Kidney epithelial cell (primary cell): ENCODE results near the gene HSF2BP. TPM values are rescaled to one million over a fixed set of nuclear protein-coding genes. Genes with fewer than 3 reads are reported as not detected.
"Not testable (repeated sequence)": the region's sequence is repeated elsewhere in the genome, so short reads cannot be mapped to it uniquely, and the experiment has no call there.

Experiments used
- DNase-seq: peaks from one replicate; pipeline ENCODE4 v3.0.0-alpha.2; 2010; ENCODE audit warnings: low read depth
- H3K27me3 ChIP-seq: 2 replicates; pipeline ENCODE4 v1.6.0; 2011; ENCODE audit warnings: low read length; ENCODE audit not compliant: control insufficient read depth, insufficient read depth
- H3K36me3 ChIP-seq: 2 replicates; pipeline ENCODE4 v1.5.1; 2011; ENCODE audit warnings: low read length; ENCODE audit not compliant: control insufficient read depth, insufficient read depth
- H3K4me3 ChIP-seq: 2 replicates; pipeline ENCODE4 v1.5.1; 2011; ENCODE audit warnings: low read depth, mild to moderate bottlenecking, control low read depth, low read length
- total RNA-seq: library from RNA; depleted of rRNA; stranded (reverse); fragments of >200 nt; gene quantifications from 2 replicates; pipeline ENCODE4 v1.2.3, GENCODE V29; 2015

The HSF2BP gene
- total RNA-seq, 1 donor from 2014 or later: 3.5 TPM

GRCh38 chr21:43516295-43516847 lies 142.9 kb downstream of the HSF2BP start:
- H3K4me3 ChIP-seq, DNase-seq, H3K36me3 ChIP-seq, H3K27me3 ChIP-seq: not testable (repeated sequence)

DNA sequence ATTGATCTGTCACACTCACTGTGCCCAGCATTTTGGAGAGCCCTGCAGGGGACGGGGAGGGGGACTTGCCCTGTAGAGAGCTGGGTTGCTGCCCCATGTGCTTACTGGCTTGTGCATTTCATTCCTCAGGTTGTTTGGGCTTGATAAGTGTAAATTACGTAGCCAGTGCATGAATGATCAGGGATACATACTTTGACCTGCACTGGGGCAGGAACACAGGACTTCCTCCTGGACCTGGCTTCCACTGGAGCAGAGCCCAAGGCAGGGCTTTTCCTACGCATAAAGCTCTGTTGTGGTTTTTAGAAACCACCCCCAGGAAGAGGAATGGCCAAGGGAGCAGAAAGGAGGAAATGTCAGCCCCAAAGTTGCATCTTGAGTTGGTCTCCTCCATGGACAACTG lies 144.5 kb downstream of the HSF2BP start:
- H3K27me3 ChIP-seq, H3K36me3 ChIP-seq, DNase-seq: not testable (repeated sequence)

DNA sequence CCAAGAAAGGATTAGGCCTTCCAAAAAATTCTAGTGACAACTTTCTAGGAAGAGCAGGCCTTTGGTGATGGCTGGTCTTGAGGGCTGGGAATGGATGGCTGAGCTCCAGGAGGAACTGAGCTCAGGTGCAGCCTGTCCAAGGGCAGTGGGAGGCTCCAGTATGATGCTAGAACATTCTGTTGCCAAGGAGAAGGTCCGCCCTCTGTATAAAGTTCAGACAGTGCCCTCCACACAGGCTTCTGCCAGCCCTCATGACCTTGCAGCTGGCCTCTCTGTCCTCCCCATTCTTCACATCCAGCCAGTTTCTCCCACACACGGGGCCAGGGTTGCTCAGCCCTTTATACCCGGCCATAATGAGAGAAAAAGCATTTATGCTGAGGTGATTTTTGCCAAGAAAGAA lies 146.3 kb downstream of the HSF2BP start:
- not testable (repeated sequence) for H3K27me3 ChIP-seq, H3K36me3 ChIP-seq, DNase-seq, H3K4me3 ChIP-seq

More for the DNA sequence above, 144.5 kb downstream of the HSF2BP start:
- not testable (repeated sequence) for H3K4me3 ChIP-seq

DNA sequence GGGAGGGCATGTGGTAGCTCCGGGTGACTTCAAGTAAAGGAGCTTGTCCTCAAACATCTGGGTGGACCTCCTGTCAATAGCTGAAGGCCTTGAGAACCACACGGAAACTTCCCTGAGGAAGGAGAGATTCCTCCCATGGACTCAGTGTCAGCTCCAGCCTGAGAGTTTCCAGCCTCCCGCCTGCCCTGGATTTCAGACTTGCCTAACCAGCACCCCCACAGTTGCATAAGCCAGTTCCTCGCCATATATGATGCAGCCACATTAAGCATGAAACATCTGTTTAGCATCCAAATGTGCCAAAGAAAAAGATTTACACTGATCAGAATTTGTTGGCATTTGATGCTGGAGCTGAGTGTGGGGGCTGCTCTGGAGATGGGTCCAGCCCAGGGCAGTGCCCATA lies 148.1 kb downstream of the HSF2BP start:
- not testable (repeated sequence) for DNase-seq, H3K4me3 ChIP-seq, H3K36me3 ChIP-seq, H3K27me3 ChIP-seq

DNA sequence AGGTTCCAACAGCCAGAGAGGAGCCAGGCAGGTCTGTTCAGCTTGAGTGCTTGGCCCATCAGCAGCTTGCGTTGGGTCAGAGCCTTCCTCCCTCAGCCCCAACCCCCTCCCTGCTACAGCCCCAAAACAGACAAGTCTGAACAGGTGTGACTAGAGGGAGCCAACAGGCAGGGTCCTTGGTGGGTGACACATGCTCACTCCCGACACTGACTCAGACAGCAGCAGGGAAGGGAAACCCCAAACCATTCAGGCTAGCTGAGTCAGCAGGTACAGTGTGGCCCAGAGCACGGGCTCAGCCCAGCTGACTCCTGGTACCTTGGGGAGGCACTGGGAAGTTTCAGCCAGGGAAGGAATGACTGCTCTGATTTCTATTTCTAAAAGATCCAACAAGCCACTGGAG lies 148.6 kb downstream of the HSF2BP start:
- not testable (repeated sequence) for DNase-seq, H3K27me3 ChIP-seq, H3K36me3 ChIP-seq, H3K4me3 ChIP-seq

GRCh38 chr21:43503892-43504291 lies 155.4 kb downstream of the HSF2BP start:
- not testable (repeated sequence) for DNase-seq, H3K36me3 ChIP-seq, H3K4me3 ChIP-seq, H3K27me3 ChIP-seq

- H3K4me3 ChIP-seq, DNase-seq, H3K36me3 ChIP-seq, H3K27me3 ChIP-seq: not testable (repeated sequence)
Observed at GRCh38 chr21:43503075-43503750, 156.1 kb downstream of the HSF2BP start.

- DNase-seq, H3K4me3 ChIP-seq, H3K27me3 ChIP-seq, H3K36me3 ChIP-seq: not testable (repeated sequence)
Observed at GRCh38 chr21:43502407-43503071, 156.7 kb downstream of the HSF2BP start.

DNA sequence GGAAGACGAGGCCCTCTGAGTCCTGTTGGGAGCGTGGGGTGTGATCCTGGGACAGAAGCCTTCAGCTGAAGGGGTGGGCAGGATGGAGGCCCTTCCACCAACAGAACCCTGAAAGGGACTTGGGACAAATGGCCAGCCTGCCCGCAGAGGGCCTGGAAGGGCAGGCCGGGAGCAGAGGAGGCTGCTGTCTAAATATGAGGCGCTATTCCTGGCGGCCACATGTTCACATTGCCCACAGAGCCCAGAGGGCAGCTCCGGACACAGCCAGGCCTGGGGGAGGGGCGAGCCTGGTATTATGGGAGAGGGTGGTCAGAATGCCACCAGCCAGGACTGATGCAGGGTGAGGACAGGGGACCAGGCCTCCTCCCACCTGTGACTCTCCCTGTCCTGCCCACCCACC lies 160.4 kb downstream of the HSF2BP start:
- not testable (repeated sequence) for H3K27me3 ChIP-seq, DNase-seq, H3K4me3 ChIP-seq, H3K36me3 ChIP-seq

- DNase-seq, H3K36me3 ChIP-seq, H3K27me3 ChIP-seq, H3K4me3 ChIP-seq: not testable (repeated sequence)
Observed at GRCh38 chr21:43498065-43498464, 161.2 kb downstream of the HSF2BP start.

DNA sequence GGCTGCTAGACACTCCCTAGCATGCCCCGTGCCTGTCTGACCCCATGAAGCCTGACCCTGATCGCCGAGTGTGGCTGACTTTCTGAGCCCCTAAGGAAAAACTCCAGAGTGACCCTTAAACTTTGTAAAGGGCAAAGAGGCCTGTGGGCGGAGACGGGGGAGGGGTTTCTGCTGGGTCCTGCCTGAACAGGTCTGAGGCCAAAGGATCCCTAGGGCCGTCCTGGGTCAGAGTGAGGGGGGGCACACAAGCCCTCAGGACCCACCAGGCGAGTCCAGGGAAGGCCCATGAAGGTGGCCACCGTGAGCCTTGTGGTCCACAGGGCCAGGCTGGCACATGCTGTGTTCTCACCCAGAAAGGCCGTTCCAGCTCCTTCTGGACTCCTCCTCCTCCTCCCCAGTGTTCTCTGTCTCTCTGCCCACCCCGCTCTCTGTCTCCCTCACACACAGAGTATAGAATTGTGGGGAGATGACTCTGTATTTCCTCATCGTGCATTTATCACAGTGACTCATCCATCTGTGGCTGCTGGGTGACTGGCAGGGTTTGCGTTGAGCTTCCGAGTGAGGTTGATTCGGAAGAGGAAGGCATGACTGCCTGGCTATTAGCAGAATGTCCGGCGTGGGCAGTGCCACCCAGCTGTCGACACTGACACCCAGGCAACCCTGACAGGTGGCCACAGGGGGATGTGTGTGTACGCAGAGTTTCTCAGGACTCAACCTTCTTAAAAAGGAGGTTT lies 164.8 kb downstream of the HSF2BP start:
- not testable (repeated sequence) for DNase-seq, H3K27me3 ChIP-seq, H3K36me3 ChIP-seq, H3K4me3 ChIP-seq

- H3K4me3 ChIP-seq, H3K27me3 ChIP-seq, DNase-seq, H3K36me3 ChIP-seq: not testable (repeated sequence)
Observed at GRCh38 chr21:43493471-43493870, 165.8 kb downstream of the HSF2BP start.

DNA sequence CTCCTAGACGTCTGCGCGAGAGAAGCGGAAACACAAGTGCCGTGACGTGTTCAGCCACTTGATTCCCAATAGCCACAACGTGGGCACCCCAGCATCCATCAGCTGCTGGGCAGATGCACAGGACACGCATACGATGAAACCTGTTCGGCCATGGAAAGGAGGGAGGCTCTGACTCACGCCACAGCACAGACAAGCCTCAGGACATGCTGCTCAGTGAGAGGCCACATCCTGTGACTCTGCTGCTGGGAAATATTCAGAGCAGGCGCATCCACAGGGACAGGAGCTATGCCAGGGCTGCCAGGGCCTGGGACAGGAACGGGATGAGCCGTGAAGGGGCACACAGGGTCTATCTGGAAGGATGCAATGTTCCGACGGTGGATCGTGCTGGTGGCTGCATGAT lies 171.1 kb downstream of the HSF2BP start:
- not testable (repeated sequence) for H3K4me3 ChIP-seq, DNase-seq, H3K27me3 ChIP-seq, H3K36me3 ChIP-seq

DNA sequence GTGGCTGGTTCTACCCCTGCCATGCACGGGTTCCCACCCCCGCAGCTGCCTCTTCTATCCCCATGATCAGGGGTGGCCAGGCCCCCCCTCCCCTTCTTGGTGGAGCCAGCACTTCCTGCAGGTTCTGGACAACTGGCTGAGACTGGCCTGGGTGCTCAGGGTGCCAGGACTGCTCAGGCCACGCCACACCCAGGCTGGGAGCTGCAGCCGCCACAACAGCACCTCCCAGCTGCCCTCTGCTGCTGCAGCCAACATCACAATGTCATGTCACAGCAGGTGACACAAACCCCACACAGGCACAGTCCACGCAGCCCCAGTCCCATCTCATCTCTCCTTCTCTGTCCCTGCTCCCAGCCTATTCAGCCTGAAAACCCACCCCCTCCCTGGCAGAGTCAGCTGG lies 173.2 kb downstream of the HSF2BP start:
- H3K27me3 ChIP-seq, H3K4me3 ChIP-seq, H3K36me3 ChIP-seq, DNase-seq: not testable (repeated sequence)

DNA sequence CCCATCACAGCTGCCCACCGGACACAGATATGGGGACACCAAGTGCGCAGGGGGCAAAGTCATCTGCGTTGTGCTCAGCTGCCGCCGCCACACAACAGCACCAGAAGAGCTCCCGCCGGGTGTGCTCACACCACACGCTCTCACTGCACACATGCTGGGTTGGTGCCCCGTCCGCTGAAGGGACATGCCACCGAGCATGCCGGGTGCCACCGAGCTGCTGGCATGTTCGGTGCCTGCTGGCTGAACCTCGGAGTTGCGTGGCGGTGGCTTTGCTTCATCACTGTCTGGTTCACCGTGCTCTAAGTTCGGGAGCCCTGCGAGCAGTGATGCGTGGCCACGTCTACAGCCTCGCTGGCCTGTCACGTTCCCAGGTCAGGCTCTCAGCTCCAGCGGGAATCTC lies 174.3 kb downstream of the HSF2BP start:
- not testable (repeated sequence) for H3K27me3 ChIP-seq, DNase-seq, H3K4me3 ChIP-seq, H3K36me3 ChIP-seq
